Measurements from ENCODE around the gene SNCB. TPM values are rescaled to one million over a fixed set of nuclear protein-coding genes. Genes with fewer than 3 reads are reported as not detected.

The SNCB gene
- total and polyA plus RNA-seq, 2 of the 4 experiments (the other 2 are of a cell fraction) = 0.41 TPM; not detected in 1

DNA sequence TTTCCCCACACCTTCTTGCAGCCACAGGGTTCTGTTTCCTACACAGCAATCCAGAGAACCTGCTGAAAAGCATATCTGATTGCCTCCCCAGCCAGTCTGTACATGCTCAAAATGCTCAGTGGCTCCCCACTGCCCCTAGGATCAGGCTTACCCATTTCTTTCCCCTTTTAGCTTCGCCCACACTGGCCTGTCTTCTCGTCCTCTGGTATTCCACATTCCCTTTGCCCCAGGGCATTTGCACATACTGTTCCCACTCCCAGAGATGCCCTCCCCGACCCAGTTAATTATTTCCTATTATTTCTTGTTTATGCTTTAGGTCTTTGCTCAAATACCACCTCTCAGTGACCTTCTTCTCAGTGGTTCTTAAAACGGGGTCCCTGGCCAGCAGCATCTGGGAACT, 10.3 kb upstream of the SNCB start:
- DNase-seq (no peak), ATAC-seq (ENCODE audit: low read depth) (no peak)
- ChIA-PET POLR2A (ENCODE audit: unreplicated experiment) (no interaction called here), CTCF (interaction anchor here (1.2 kb wide), 1 partner anchor 67 kb away, joined by 3 read pairs; no protein-coding TSS in a partner anchor)
- H3K4me2 ChIP-seq (ENCODE audit: low read depth, low read length) = no peak overlapping the region
- H2BK15ac ChIP-seq (ENCODE audit: low read depth, low read length) = no peak overlapping the region
- H2BK120ac ChIP-seq (ENCODE audit: low read depth, low read length) = no peak overlapping the region
- no peak overlapping the region for H2BK20ac ChIP-seq (ENCODE audit: low read depth, low read length)
- H3K4me1 ChIP-seq (ENCODE audit: control insufficient read depth, insufficient read depth, low read length) = no peaks in the 10 kb centered on the region; the same call in 1 of the 2 replicates
- WGBS, 2 experiments (ENCODE audit: extremely low coverage in 2 of 2, insufficient read length in 1 of 2) = 46% methylated on average over 3 of the region's 4 CpGs; no CpG with 5 or more reads in 1 of the 2 experiments
- H2BK5ac ChIP-seq (ENCODE audit: low read depth, low read length, poor library complexity, severe bottlenecking) = no peak overlapping the region
- H3K79me1 ChIP-seq (ENCODE audit: low read depth in 1 of 2, low read length in 2 of 2) = no peaks in the 10 kb centered on the region
- H3K9me3 ChIP-seq (ENCODE audit: control insufficient read depth, insufficient read depth, low read length) = peaks cover under 1% of the 10 kb centered on the region
- no peaks in the 10 kb centered on the region for H4K20me1 ChIP-seq (ENCODE audit: insufficient read depth, low read length)
- no peak overlapping the region for H4K91ac ChIP-seq (ENCODE audit: insufficient read depth, low read depth, low read length)
- peaks cover 41% of the 10 kb centered on the region for H3K27me3 ChIP-seq (ENCODE audit: control insufficient read depth, insufficient read depth, low read length)
- in situ Hi-C loops (cut with MboI; ENCODE audit: low sequenced_read_pairs) = no loop called here
- no peak overlapping the region for H3K14ac ChIP-seq (replicated peaks; ENCODE audit: low read depth, low read length)
- H4K8ac ChIP-seq (ENCODE audit: low read depth in 2 of 2, low read length in 2 of 2) = no peak overlapping the region
- no peak overlapping the region for H3K27ac ChIP-seq (ENCODE audit: insufficient read depth, low read length)
- H3K9me1 ChIP-seq (ENCODE audit: insufficient read depth, low read length) = no peaks in the 10 kb centered on the region
- H2AK5ac ChIP-seq (ENCODE audit: low read depth, low read length) = no peak overlapping the region
- H3K18ac ChIP-seq (ENCODE audit: low read depth, low read length) = no peak overlapping the region
- H4K5ac ChIP-seq (ENCODE audit: low read depth, low read length) = no peak overlapping the region
- H3K36me3 ChIP-seq (ENCODE audit: control insufficient read depth, insufficient read depth, low read length) = no peaks in the 10 kb centered on the region
- no peak overlapping the region for H2AFZ ChIP-seq (replicated peaks; ENCODE audit: low read length, poor library complexity)
- no TSS peak for BruUV-seq (replicated peaks)
- H3K4me3 ChIP-seq (ENCODE audit: insufficient read depth, low read depth, low read length) = no peak overlapping the region
- no peak overlapping the region for H3K4ac ChIP-seq (ENCODE audit: low read depth, low read length)
- H3K23ac ChIP-seq (ENCODE audit: low read depth, low read length) = no peak overlapping the region
- no peak overlapping the region for H3K9ac ChIP-seq (ENCODE audit: low read depth, low read length)
- TF ChIP-seq, protein P1, sequence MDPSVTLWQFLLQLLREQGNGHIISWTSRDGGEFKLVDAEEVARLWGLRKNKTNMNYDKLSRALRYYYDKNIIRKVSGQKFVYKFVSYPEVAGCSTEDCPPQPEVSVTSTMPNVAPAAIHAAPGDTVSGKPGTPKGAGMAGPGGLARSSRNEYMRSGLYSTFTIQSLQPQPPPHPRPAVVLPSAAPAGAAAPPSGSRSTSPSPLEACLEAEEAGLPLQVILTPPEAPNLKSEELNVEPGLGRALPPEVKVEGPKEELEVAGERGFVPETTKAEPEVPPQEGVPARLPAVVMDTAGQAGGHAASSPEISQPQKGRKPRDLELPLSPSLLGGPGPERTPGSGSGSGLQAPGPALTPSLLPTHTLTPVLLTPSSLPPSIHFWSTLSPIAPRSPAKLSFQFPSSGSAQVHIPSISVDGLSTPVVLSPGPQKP (IDR thresholded peaks at IDR 0.05; ENCODE audit: borderline replicate concordance, low read depth, low read length) = no peak
- TF ChIP-seq POLR2A (IDR thresholded peaks at IDR 0.05; ENCODE audit: low read depth, low read length) = no peak
- TF ChIP-seq FOS (IDR thresholded peaks at IDR 0.05; ENCODE audit: low read depth, low read length) = no peak
- TF ChIP-seq CEBPB (IDR thresholded peaks at IDR 0.05; ENCODE audit: low read depth, low read length) = no peak
- TF ChIP-seq RCOR1 (IDR thresholded peaks at IDR 0.05; ENCODE audit: insufficient replicate concordance, low read length) = no peak
- TF ChIP-seq RFX5 (IDR thresholded peaks at IDR 0.05; ENCODE audit: low read depth, low read length) = no peak
- TF ChIP-seq, protein P2, sequence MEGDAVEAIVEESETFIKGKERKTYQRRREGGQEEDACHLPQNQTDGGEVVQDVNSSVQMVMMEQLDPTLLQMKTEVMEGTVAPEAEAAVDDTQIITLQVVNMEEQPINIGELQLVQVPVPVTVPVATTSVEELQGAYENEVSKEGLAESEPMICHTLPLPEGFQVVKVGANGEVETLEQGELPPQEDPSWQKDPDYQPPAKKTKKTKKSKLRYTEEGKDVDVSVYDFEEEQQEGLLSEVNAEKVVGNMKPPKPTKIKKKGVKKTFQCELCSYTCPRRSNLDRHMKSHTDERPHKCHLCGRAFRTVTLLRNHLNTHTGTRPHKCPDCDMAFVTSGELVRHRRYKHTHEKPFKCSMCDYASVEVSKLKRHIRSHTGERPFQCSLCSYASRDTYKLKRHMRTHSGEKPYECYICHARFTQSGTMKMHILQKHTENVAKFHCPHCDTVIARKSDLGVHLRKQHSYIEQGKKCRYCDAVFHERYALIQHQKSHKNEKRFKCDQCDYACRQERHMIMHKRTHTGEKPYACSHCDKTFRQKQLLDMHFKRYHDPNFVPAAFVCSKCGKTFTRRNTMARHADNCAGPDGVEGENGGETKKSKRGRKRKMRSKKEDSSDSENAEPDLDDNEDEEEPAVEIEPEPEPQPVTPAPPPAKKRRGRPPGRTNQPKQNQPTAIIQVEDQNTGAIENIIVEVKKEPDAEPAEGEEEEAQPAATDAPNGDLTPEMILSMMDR (conservative IDR thresholded peaks at IDR 0.05; ENCODE audit: low read depth, low read length) = no peak
- no peak for TF ChIP-seq MAZ (IDR thresholded peaks at IDR 0.05; ENCODE audit: borderline replicate concordance, low read depth, low read length)
- no peak for TF ChIP-seq SMC3 (IDR thresholded peaks at IDR 0.05; ENCODE audit: low read depth, low read length)
- TF ChIP-seq MAFK (IDR thresholded peaks at IDR 0.05; ENCODE audit: low read depth, low read length) = no peak
- no peak for TF ChIP-seq CHD1 (IDR thresholded peaks at IDR 0.05; ENCODE audit: low read depth, low read length)
- TF ChIP-seq, protein P3, sequence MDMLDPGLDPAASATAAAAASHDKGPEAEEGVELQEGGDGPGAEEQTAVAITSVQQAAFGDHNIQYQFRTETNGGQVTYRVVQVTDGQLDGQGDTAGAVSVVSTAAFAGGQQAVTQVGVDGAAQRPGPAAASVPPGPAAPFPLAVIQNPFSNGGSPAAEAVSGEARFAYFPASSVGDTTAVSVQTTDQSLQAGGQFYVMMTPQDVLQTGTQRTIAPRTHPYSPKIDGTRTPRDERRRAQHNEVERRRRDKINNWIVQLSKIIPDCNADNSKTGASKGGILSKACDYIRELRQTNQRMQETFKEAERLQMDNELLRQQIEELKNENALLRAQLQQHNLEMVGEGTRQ (IDR thresholded peaks at IDR 0.05; ENCODE audit: low read depth, low read length) = no peak
- no peak for TF ChIP-seq NFE2L2 (IDR thresholded peaks at IDR 0.05; ENCODE audit: low read depth, low read length)
- no peak for TF ChIP-seq BHLHE40 (IDR thresholded peaks at IDR 0.05; ENCODE audit: low read depth, low read length)
- intact Hi-C loops (cut with micrococcal nuclease) = loop anchor here (10.0 kb wide), 1 partner anchor 226 kb away; the partner anchor contains the start of gene CLTB
- dilution Hi-C loops (cut with HindIII; ENCODE audit: low sequenced_read_pairs, unreplicated experiment) = no loop called here
- no peak overlapping the region for H3K56ac ChIP-seq (ENCODE audit: extremely low read depth, insufficient read depth, low read length)
- no peak overlapping the region for H2AK9ac ChIP-seq (replicated peaks; ENCODE audit: low read depth, low read length, poor library complexity)

All from IMR-90 (cell line).